GM18870 (cell line): ENCODE measurements around the gene CENPE.
"Not testable (repeated sequence)": the region's sequence is repeated elsewhere in the genome, so short reads cannot be mapped to it uniquely, and the experiment has no call there.

Source experiments
- ATAC-seq: cut with Tn5 transposase; IDR thresholded peaks from one replicate; pipeline ENCODE4 v1.9.1; 2021; ENCODE audit warnings: moderate library complexity; ENCODE audit not compliant: unreplicated experiment

The CENPE gene, protein sequence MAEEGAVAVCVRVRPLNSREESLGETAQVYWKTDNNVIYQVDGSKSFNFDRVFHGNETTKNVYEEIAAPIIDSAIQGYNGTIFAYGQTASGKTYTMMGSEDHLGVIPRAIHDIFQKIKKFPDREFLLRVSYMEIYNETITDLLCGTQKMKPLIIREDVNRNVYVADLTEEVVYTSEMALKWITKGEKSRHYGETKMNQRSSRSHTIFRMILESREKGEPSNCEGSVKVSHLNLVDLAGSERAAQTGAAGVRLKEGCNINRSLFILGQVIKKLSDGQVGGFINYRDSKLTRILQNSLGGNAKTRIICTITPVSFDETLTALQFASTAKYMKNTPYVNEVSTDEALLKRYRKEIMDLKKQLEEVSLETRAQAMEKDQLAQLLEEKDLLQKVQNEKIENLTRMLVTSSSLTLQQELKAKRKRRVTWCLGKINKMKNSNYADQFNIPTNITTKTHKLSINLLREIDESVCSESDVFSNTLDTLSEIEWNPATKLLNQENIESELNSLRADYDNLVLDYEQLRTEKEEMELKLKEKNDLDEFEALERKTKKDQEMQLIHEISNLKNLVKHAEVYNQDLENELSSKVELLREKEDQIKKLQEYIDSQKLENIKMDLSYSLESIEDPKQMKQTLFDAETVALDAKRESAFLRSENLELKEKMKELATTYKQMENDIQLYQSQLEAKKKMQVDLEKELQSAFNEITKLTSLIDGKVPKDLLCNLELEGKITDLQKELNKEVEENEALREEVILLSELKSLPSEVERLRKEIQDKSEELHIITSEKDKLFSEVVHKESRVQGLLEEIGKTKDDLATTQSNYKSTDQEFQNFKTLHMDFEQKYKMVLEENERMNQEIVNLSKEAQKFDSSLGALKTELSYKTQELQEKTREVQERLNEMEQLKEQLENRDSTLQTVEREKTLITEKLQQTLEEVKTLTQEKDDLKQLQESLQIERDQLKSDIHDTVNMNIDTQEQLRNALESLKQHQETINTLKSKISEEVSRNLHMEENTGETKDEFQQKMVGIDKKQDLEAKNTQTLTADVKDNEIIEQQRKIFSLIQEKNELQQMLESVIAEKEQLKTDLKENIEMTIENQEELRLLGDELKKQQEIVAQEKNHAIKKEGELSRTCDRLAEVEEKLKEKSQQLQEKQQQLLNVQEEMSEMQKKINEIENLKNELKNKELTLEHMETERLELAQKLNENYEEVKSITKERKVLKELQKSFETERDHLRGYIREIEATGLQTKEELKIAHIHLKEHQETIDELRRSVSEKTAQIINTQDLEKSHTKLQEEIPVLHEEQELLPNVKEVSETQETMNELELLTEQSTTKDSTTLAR (N-terminal part only)

DNA sequence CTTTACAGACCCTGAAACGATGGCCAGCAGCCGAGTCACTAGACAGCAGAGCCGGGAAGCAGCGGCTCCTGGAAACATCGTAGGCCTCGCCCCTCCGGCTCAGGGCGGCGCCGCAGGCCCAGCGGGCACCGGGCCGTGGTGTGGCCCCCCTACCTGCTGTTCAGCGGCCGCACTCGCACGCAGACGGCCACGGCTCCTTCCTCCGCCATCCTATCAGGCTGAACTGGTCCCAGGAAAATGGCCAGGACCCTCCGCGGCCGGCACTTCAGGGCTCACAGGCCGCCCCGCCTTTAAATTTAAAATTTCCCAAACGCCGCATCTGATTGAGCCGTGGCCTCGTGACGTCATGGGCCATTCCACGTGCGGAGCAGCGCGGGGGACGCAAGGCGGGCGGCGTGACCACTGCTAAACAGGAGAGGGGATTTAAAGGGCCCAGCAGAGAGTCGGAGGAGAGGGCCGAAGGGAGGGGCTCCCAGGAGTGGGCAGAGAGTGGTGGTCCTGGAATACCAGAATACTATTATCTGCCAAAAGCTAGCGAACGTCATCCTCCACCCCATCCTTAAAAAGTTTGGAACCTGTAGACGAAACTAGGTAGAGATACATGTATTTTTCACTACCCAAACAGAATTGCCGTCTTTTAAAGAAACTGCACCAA is at the start of gene CENPE:
CENPE (minus strand) TSS at position 233 of the 655 bp plus-strand sequence; CDS start at position 209, 24 bp downstream.
- ATAC-seq = peak; percentile 90

DNA sequence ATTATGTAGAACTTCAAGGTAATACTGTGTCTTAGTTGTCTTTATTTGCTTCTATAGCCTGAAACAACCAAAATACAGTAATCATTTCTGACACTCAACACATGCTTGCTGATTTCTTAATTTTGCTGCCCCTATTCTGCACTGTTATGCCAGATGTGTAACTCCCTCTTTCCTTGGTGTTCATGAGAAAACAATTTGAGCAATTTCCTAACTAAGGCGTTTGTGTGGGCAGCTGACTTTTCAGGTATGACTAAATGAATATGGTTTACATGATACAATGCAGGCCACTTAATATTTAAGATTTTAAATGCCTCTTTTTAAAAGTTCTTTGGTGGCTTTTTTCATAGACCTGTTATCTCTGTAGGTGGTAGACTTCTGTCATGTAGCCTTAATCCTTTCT is 46.1 kb upstream of the CENPE start:
- ATAC-seq = no peak

DNA sequence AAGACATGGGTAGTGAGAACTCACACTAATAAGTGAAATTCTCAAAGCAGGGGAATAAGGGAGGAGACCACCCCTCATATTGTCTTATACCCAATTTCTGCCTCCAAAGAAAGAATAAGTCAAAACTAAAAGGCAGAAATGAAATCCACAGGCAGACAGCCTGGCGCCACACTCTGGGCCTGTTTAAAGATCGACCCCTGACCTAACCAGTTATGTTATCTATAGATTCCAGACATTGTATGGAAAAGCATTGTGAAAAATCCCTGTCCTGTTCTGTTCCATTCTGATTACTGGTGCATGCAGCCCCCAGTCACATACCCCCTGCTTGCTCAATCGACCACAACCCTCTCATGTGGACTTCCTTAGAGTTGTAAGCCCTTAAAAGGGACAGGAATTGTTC is 32.8 kb upstream of the CENPE start:
- not testable (repeated sequence) for ATAC-seq

DNA sequence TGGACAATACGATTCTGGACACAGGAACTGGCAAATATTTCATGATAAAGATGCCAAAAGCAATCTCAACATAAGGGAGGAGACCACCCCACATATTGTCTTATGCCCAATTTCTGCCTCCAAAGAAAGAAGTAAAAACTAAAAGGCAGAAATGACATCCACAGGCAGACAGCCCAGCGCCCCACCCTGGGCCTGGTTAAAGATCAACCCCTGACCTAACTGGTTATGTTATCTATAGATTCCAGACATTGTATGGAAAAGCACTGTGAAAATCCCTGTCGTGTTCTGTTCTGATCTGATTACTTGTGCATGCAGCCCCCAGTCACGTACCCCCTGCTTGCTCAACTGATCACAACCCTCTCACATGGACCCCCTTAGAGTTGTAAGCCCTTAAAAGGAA is 25.4 kb upstream of the CENPE start:
- ATAC-seq = not testable (repeated sequence)

DNA sequence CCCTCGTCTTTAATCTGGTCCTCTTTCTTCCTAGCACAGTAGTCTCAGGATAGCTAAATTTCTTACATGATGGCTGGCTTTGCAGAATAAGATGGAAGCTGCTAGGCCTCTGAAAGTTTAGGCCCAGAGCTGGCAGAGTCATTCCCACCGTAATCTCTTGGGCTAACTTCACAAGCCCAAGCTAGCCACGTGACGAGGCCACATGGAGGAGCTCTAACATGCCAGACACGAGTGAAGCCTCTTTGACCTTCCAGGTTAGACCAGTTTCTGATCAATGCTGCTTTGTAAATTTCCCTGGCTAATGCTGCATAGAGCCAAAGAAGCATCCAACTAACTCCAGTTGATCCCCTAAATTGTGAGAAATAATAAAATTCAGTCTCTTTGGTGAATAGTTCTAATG is 9.5 kb upstream of the CENPE start:
- no peak for ATAC-seq

DNA sequence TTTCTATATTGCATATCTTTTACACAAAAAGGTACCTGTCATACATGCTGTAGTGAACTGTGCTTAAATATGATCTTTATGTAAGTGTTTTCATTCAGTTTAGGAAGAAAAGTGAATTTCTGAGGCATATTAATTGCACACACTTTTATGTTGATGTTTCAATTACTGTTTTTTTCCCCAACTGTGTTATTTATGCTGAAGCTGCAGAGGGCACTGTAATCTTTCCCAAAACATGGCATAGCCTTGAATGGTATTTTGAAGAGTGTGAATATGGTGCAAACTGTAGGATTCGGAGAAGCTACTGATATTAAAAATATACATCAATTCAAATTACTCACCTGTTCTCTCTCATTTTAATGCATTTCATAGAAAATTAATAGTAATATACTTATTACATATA is 6.0 kb upstream of the CENPE start:
- no peak for ATAC-seq

DNA sequence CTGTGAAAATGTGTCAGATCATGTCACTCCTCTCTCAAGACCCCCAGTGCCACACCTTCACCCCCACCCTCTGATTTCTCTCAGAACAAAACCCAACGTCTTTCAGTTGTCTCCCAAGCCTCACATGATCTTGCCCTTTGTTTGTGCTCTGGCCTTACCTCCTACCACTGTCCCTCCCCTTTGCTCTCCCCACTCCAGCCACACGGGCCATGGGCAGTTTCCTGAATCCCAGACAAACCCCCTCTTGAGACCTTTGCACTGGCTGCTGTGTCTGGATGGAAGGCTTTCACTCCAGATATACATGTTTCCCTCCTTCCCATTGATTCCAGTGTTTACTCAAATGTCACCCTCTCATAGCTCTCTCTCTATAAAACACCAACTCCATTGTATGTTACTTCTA is 3.6 kb upstream of the CENPE start:
- ATAC-seq = no peak

DNA sequence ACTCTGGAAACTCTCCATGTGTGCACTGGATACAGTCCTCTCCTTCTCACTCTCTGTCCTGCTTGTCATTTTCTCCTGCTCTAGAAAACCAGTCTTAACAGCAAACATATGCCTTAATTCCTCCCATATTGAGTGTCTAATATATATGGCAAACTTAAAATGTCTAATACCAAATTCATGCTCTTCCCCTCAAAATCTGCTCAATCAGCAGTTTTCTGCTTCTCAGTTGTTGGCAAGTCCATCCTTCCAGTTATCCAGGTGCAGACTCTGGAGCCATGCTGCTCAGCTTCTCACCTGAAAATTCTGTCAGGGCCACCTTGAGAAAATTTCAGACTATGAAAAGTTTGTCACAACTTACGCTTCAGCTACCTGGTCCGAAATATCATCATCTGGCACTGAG is 3.1 kb upstream of the CENPE start:
- ATAC-seq = no peak

DNA sequence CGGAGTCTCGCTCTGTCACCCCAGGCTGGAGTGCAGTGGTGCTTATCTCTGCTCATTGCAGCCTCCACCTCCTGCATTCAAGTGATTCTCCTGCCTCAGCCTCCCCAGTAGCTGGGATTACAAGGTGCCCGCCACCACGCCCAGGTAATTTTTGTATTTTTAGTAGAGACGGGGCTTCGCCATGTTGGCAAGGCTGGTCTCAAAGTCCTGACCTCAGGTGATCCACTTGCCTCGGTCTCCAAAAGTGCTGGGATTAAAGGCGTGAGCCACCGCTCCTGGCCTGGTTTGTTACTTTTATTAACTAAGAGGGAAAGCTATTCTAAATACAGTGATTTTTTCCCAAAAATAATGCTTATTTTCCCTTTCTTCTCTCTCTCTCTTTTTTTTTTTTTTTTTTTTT is 866 bp upstream of the CENPE start:
- no peak for ATAC-seq

DNA sequence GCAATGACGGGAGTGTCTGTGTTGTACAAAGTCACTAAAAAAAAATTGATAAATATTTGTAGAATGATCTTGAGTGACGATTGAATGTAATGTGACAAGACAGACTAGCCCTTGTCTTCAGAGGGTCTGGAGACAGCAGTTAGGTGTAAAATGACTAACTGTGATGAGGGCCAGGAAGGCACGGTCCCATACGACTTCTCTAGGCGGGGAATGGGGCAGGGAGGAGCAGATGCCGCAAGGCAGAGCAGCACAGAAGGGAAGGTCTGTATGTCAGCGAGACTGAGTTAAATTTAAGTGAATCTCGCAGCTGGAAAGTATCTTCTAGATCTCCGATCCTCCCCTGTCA is 405 bp downstream of the CENPE start:
- peak; percentile 42 for ATAC-seq

DNA sequence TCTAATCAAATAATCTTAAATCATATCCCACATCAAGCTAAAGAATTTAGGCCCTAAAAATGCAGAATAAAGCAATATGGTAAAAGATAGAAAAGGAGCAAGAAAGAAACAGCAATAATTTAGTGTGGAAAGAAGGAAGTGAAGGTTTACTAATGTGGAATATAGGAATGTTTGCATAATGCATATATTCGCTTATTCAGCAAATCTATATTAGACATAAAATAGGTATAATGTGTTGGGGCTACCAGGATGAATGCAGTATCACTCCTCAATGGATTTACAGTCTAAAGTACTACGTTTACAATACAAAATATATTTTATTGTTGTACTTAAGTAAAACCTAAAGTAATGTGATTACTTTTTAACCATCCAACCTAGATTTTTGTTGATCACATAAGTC is 4.7 kb downstream of the CENPE start:
- no peak for ATAC-seq

DNA sequence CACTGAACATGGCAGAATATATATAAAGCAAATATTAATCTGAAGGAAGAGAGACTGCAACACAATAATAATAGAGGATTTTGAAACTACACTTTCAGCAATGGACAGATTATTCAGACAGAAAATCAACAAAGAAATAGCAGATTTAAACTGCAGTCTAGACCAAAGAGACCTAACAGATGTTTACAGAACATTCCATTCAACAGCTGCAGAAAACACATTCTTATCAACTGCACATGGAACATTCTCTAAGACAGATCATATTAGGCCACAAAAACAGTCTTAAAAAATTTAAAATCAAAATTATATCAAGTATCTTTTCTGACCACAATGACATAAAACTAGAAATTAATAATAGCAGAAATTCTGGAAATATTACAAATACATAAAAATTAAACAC is 27.1 kb downstream of the CENPE start:
- ATAC-seq = no peak

DNA sequence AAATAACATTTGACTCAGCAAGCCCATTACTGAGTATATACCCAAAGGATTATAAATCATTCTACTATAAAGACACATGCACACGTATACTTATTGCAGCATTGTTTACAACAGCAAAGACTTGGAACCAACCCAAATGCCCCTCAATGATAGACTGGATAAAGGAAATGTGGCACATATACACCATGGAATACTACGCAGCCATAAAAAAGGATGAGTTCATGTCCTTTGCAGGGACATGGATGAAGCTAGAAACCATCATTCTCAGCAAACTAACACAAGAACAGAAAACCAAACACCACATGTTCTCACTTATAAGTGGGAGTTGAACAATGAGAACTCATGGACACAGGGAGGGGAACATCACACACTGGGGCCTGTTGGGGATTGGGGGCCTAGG is 28.4 kb downstream of the CENPE start:
- not testable (repeated sequence) for ATAC-seq

DNA sequence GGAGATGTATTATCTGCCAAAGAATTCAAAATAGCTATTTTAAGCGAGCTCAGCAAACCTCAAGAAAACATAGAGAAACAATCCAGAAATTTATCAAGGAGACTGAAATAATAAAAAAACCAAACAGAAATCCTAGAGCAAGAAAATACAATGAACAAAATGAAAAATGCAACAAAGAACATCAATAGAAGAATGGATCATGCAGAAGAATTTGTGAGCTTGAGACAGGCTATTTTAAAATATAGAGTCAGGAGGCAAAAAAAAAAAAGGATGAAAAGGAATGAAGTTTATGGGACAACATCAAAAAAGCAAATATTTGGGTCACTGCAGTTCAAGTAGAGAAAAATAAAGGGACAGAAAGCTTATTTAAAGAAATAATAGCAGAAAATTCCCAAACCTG is 29.1 kb downstream of the CENPE start:
- no peak for ATAC-seq

DNA sequence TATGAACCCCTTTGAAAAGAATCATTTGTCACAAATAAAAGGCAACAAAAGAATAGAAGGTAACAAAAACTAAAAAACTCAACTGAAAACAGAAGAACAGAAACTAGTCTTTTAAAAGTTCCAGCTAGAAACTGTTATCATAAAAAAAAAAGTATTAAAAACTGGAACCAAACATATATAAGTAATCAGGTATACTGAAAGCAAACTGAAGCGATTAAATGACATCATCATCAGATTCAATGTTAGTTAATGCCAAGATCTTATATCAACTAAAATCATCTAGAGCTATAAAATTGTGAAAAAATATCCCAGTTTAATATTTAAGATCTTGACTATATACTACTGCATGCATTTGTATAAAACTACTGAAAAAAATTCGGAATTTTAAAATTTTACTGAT is 36.0 kb downstream of the CENPE start:
- no peak for ATAC-seq

DNA sequence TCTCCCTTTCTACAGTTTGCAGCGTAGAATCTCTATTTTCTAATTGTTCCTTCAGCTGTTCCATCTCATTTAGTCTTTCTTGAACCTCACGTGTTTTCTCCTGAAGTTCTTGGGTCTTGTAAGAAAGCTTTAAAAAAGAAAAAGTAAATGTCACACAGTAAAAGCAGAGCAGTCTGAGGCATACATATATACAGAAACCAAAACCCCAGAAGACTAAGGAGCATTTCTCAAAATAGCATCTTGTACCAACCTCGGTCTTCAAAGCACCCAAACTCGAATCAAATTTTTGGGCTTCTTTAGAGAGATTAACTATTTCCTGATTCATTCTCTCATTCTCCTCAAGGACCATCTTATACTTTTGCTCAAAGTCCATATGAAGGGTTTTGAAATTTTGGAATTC is 39.4 kb downstream of the CENPE start:
- ATAC-seq = no peak

DNA sequence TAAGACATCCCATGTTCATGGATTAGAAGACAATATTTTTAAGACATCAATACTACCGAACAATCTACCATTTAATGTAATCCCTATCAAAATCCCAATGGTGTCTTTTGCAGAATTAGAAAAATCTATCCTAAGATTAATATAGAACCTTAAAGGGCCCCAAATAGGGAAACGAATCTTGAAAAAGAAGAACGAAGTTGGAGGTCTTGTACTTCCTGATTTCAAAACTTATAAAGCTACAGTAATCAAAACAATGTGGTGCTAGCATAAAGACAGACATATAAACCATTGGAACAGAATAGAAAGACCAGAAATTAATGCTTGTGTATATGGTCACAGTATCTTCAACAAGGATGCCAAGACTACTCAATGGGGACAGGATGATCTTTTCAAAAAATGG is 42.0 kb downstream of the CENPE start:
- no peak for ATAC-seq

DNA sequence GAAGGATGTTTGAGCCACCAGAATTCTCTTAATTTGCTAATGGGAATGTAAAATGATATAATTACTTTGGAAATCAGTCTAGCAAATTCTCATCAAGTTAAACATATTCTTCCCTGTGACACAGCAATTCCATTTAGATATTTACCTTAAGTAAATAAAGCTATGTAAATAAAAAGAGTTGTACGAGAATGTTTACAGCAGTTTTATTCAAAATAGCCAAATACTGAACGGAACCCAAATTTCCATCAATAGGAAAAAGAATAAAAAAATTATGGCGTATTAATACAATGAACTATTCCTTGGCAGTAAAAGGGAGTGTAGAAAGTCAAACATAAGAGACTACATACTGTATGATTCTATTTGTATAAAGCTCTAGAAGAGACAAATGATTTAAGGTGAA is 45.8 kb downstream of the CENPE start:
- ATAC-seq = no peak

DNA sequence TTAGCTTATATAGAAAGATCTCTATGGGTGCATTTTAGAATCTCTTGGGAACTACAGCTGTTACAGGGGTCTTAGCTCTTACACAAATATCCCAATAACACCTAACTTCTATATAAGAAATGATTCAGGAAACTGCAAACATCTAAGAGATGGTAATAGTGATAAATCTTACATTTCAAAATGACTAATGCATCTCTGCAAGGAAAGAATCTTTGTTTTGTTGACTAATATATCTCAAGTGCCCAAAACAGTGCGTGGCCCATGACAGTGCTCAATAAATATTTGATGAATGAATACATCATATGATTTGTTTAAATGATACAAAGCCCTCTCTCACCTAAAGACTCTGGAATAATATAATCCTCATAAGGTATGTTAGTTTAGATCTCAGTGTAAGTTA is 47.5 kb downstream of the CENPE start:
- no peak for ATAC-seq

DNA sequence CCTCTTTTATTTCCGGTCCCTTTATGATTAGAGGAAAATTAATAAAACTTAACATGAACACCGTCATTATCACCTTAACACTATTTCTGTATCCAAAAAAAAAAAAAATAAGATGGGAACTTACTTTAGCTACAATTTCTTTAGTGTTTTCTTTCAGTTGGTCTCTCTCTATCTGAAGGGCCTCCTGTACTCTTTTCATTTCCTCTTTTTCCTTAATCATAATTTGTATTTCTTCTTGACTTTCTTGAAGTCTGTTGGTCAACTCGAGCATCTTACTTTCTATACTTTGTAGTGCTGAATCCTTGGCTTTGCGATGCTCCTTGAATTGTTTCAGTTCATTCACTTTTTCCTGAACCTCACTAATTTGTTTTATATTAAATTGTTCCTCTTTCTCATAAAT is 53.2 kb downstream of the CENPE start:
- ATAC-seq = no peak

DNA sequence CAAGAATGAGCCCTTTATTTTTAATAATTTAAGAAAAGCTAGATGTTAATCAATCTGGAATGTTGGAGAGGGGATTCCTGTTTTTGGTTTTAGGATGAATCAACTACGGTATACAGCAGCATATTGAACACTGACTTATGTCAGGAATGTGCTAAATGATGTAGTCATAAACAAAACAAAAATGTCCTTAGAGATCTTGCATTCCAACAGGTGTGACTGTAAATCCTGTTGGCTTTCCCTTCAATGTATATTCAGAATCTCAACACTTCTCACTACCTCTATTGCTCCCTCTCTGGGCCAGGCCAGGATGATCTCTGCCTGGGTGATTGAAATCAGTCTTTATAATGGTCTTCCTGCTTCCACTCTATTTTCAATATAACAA is 60.7 kb downstream of the CENPE start:
- no peak for ATAC-seq
